Measurements from ENCODE around the gene RAPGEF1.

The RAPGEF1 gene

DNA sequence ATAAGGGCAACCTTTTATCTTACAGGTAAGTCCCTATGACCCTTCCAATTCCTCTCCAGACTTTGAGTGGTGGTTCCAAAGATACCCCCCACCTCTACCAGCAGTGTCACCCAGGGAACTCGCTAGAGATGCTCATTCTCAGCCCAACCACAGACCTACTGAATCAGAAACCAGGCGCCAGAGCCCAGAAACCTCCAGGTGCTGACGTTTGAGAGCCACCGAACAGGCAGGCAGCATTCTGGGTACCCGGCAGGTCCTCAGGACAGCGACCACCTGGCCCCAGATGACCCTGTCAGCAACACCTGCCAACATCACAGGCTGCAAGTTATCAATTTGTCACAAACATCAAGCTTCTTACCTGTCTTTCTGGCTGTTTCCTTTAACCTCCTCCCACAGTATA, 19.5 kb downstream of the RAPGEF1 start:
- ChIA-PET CTCF (no interaction called here), POLR2A (no interaction called here)
- Histone ChIP-seq H3K4me3 (ENCODE audit: low read depth, low read length) (no peak overlapping the region), H3K27ac (ENCODE audit: extremely low read depth, low read depth, low read length) (no peak overlapping the region), H3K4me1 (ENCODE audit: control insufficient read depth, insufficient read depth, low read length) (no peaks in the 10 kb centered on the region), H3K36me3 (ENCODE audit: control insufficient read depth in 2 of 2, insufficient read depth in 1 of 2, low read length in 2 of 2) (peaks cover 0 to 4% of the 10 kb centered on the region in 2 experiments; a peak in 1 of 3 replicates), H3K9me3 (ENCODE audit: control insufficient read depth, insufficient read depth, low read depth, low read length) (no peaks in the 10 kb centered on the region)
- TF ChIP-seq ZEB2 (tag by site-specific recombination; IDR thresholded peaks at IDR 0.05): no peak
- no peak for TF ChIP-seq ZNF426 (tag by site-specific recombination; IDR thresholded peaks at IDR 0.05)
- TF ChIP-seq FEZF1 (tag by site-specific recombination; IDR thresholded peaks at IDR 0.05): 0 out of 2 replicates have a peak, but pooled peaks have one; percentile 10
- TF ChIP-seq ZNF394 (tag by site-specific recombination; IDR thresholded peaks at IDR 0.05; ENCODE audit: borderline replicate concordance): no peak
- TF ChIP-seq ZNF560 (tag by site-specific recombination; IDR thresholded peaks at IDR 0.05; ENCODE audit: borderline replicate concordance): no peak

DNA sequence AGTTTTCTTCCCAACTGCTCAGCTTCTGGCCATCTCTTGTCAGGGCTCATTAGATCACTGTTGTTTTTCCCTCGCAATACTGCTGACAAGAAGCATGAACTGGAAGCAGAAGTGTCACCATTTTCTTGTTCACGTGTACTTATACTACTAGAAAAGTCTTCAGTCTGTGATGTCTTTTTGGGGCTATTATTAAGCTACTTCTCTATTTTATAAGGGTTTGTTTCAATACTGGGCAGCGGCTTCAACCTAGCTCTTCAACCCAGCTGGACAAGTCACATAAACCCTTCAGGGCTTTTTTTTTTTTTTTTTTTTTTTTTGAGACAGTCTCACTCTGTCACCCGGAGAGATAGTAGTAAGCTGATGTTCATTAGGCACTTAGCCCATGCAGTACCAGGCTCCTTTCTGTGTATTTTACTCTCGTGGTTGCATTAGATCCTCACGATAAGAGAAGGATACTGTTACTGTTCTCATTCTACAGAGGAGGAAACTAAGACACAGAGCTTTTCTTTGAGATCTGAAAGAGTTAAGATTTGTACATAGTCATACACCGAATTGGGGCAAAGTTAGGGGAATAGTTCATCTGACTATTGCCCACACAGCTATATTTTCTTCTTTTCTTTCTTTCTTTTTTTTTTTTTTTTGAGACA, 20.5 kb downstream of the RAPGEF1 start:
- H3K4me1 ChIP-seq (ENCODE audit: control insufficient read depth, insufficient read depth, low read length): no peaks in the 10 kb centered on the region
- no peak overlapping the region for H3K27ac ChIP-seq (ENCODE audit: extremely low read depth, low read depth, low read length)
- peaks cover 0 to 4% of the 10 kb centered on the region in 2 experiments; a peak in 1 of 3 replicates for H3K36me3 ChIP-seq (ENCODE audit: control insufficient read depth in 2 of 2, insufficient read depth in 1 of 2, low read length in 2 of 2)
- no peak for TF ChIP-seq HOXA7 (CRISPR knock-in tag; IDR thresholded peaks at IDR 0.05; ENCODE audit: borderline replicate concordance)
- TF ChIP-seq, protein P1, sequence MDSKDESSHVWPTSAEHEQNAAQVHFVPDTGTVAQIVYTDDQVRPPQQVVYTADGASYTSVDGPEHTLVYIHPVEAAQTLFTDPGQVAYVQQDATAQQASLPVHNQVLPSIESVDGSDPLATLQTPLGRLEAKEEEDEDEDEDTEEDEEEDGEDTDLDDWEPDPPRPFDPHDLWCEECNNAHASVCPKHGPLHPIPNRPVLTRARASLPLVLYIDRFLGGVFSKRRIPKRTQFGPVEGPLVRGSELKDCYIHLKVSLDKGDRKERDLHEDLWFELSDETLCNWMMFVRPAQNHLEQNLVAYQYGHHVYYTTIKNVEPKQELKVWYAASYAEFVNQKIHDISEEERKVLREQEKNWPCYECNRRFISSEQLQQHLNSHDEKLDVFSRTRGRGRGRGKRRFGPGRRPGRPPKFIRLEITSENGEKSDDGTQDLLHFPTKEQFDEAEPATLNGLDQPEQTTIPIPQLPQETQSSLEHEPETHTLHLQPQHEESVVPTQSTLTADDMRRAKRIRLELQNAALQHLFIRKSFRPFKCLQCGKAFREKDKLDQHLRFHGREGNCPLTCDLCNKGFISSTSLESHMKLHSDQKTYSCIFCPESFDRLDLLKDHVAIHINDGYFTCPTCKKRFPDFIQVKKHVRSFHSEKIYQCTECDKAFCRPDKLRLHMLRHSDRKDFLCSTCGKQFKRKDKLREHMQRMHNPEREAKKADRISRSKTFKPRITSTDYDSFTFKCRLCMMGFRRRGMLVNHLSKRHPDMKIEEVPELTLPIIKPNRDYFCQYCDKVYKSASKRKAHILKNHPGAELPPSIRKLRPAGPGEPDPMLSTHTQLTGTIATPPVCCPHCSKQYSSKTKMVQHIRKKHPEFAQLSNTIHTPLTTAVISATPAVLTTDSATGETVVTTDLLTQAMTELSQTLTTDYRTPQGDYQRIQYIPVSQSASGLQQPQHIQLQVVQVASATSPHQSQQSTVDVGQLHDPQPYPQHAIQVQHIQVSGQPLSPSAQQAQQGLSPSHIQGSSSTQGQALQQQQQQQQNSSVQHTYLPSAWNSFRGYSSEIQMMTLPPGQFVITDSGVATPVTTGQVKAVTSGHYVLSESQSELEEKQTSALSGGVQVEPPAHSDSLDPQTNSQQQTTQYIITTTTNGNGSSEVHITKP (tag by site-specific recombination; IDR thresholded peaks at IDR 0.05): peak; percentile 75
- no peaks in the 10 kb centered on the region for H3K9me3 ChIP-seq (ENCODE audit: control insufficient read depth, insufficient read depth, low read depth, low read length)
- H3K4me3 ChIP-seq (ENCODE audit: low read depth, low read length): no peak overlapping the region
- ChIA-PET CTCF (interaction anchor here (0.5 to 1.2 kb wide), 10 partner anchors 9 to 1094 kb away, joined by 3 to 9 read pairs (median 4); no protein-coding TSS in a partner anchor), POLR2A (interaction anchor here (0.6 to 1.2 kb wide), 5 partner anchors 13 to 253 kb away, joined by 3 to 13 read pairs (median 4); no protein-coding TSS in a partner anchor)

DNA sequence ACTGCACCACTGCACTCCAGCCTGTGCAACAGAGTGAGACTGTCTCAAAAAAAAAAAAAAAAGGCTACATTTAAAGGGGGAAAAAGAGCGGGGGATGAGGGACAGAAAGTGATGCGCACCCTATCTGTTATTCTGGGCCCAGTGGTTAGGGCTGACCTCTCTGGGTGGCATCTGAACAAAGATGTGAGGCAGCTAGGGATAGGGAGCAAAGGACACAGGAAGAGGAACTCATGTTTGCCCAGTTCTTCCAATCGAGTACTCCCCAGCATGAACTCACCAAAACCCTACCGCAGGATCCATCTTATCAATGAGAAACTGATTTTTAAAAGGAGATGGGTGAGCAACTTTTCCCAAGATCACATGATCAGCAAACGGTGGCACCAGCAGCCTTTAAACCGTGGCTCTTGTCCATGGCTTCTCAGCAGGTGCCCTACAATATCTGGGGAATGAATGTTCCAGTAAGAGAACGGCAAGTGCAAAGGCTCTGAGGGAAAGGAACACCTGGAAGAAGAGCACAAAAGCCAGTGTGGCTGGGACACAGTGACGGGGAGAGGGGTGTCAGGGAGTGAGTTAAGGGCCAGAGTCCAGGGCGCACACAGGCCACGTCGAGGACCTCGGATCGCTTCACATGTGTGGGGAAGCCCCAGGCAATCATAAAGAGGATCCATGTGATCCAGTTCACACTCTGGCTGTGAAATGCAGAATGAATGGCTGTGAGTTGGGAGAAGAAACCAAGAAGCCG, 22.0 kb downstream of the RAPGEF1 start:
- H3K9me3 ChIP-seq (ENCODE audit: control insufficient read depth, insufficient read depth, low read depth, low read length): no peaks in the 10 kb centered on the region
- CTCF ChIA-PET: interaction anchor here (0.5 to 1.2 kb wide), 3 partner anchors 11 to 39 kb away, joined by 3 to 5 read pairs (median 4); no protein-coding TSS in a partner anchor
- H3K36me3 ChIP-seq (ENCODE audit: control insufficient read depth in 2 of 2, insufficient read depth in 1 of 2, low read length in 2 of 2): peaks cover 0 to 4% of the 10 kb centered on the region in 2 experiments; a peak in 1 of 3 replicates
- no peak overlapping the region for H3K27ac ChIP-seq (ENCODE audit: extremely low read depth, low read depth, low read length)
- H3K4me1 ChIP-seq (ENCODE audit: control insufficient read depth, insufficient read depth, low read length): no peaks in the 10 kb centered on the region
- no peak overlapping the region for H3K4me3 ChIP-seq (ENCODE audit: low read depth, low read length)
- POLR2A ChIA-PET: no interaction called here
- TF ChIP-seq, protein P2, sequence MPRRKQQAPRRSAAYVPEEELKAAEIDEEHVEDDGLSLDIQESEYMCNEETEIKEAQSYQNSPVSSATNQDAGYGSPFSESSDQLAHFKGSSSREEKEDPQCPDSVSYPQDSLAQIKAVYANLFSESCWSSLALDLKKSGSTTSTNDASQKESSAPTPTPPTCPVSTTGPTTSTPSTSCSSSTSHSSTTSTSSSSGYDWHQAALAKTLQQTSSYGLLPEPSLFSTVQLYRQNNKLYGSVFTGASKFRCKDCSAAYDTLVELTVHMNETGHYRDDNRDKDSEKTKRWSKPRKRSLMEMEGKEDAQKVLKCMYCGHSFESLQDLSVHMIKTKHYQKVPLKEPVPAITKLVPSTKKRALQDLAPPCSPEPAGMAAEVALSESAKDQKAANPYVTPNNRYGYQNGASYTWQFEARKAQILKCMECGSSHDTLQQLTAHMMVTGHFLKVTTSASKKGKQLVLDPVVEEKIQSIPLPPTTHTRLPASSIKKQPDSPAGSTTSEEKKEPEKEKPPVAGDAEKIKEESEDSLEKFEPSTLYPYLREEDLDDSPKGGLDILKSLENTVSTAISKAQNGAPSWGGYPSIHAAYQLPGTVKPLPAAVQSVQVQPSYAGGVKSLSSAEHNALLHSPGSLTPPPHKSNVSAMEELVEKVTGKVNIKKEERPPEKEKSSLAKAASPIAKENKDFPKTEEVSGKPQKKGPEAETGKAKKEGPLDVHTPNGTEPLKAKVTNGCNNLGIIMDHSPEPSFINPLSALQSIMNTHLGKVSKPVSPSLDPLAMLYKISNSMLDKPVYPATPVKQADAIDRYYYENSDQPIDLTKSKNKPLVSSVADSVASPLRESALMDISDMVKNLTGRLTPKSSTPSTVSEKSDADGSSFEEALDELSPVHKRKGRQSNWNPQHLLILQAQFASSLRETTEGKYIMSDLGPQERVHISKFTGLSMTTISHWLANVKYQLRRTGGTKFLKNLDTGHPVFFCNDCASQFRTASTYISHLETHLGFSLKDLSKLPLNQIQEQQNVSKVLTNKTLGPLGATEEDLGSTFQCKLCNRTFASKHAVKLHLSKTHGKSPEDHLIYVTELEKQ (tag by site-specific recombination; IDR thresholded peaks at IDR 0.05; ENCODE audit: borderline replicate concordance): no peak
- TF ChIP-seq ZNF391 (tag by site-specific recombination; IDR thresholded peaks at IDR 0.05; ENCODE audit: borderline replicate concordance, low read depth) (no peak), ZNF621 (tag by site-specific recombination; IDR thresholded peaks at IDR 0.05) (no peak)
- TF ChIP-seq, protein P3, sequence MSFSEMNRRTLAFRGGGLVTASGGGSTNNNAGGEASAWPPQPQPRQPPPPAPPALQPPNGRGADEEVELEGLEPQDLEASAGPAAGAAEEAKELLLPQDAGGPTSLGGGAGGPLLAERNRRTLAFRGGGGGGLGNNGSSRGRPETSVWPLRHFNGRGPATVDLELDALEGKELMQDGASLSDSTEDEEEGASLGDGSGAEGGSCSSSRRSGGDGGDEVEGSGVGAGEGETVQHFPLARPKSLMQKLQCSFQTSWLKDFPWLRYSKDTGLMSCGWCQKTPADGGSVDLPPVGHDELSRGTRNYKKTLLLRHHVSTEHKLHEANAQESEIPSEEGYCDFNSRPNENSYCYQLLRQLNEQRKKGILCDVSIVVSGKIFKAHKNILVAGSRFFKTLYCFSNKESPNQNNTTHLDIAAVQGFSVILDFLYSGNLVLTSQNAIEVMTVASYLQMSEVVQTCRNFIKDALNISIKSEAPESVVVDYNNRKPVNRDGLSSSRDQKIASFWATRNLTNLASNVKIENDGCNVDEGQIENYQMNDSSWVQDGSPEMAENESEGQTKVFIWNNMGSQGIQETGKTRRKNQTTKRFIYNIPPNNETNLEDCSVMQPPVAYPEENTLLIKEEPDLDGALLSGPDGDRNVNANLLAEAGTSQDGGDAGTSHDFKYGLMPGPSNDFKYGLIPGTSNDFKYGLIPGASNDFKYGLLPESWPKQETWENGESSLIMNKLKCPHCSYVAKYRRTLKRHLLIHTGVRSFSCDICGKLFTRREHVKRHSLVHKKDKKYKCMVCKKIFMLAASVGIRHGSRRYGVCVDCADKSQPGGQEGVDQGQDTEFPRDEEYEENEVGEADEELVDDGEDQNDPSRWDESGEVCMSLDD (tag by site-specific recombination; IDR thresholded peaks at IDR 0.05): no peak
- TF ChIP-seq, protein P4, sequence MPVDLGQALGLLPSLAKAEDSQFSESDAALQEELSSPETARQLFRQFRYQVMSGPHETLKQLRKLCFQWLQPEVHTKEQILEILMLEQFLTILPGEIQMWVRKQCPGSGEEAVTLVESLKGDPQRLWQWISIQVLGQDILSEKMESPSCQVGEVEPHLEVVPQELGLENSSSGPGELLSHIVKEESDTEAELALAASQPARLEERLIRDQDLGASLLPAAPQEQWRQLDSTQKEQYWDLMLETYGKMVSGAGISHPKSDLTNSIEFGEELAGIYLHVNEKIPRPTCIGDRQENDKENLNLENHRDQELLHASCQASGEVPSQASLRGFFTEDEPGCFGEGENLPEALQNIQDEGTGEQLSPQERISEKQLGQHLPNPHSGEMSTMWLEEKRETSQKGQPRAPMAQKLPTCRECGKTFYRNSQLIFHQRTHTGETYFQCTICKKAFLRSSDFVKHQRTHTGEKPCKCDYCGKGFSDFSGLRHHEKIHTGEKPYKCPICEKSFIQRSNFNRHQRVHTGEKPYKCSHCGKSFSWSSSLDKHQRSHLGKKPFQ (tag by site-specific recombination; IDR thresholded peaks at IDR 0.05): peak; percentile 76
